Epithelial cell of esophagus (primary cell): ENCODE data around the gene PDCD2L.
"Not testable (repeated sequence)": the region's sequence is repeated elsewhere in the genome, so short reads cannot be mapped to it uniquely, and the experiment has no call there.

Experiments used
- DNase-seq: peaks from one replicate; pipeline ENCODE4 v3.0.0; 2010; ENCODE audit warnings: low read depth
- H3K4me3 ChIP-seq: 2 replicates; pipeline ENCODE4 v1.5.1; 2011; ENCODE audit warnings: mild to moderate bottlenecking, low read length, control low read depth
- CTCF ChIP-seq: IDR thresholded peaks from 2 replicates; pipeline ENCODE4 v1.5.1; 2011; ENCODE audit warnings: low read depth, mild to moderate bottlenecking, low read length, control low read depth, inconsistent platforms; ENCODE audit not compliant: insufficient read depth; ENCODE audit errors: missing control alignments

Gene PDCD2L

GRCh38 chr19:34365463-34366401 is 38.5 kb upstream of the PDCD2L start:
- H3K4me3 ChIP-seq = peak overlapping the region; percentile 87
- TF ChIP-seq CTCF = no peak
- DNase-seq = peak; percentile 35

- DNase-seq = peak; percentile 46
Measured at GRCh38 chr19:34366738-34367623, 37.2 kb upstream of the PDCD2L start.

GRCh38 chr19:34367624-34367957 is 36.6 kb upstream of the PDCD2L start:
- DNase-seq = no peak
- no peak overlapping the region for H3K4me3 ChIP-seq
- TF ChIP-seq CTCF = no peak

More at GRCh38 chr19:34366738-34367623, 37.2 kb upstream of the PDCD2L start:
- no peak for TF ChIP-seq CTCF
- peak overlapping the region; percentile 87 for H3K4me3 ChIP-seq

- no peak for DNase-seq
- TF ChIP-seq CTCF = no peak
- no peak overlapping the region for H3K4me3 ChIP-seq
Measured at GRCh38 chr19:34368338-34368737, 35.9 kb upstream of the PDCD2L start.

- DNase-seq, H3K4me3 ChIP-seq: not testable (repeated sequence)
Measured at GRCh38 chr19:34369166-34369565, 35.0 kb upstream of the PDCD2L start.

- DNase-seq = no peak
- no peak for TF ChIP-seq CTCF
- H3K4me3 ChIP-seq = no peak overlapping the region
Measured at GRCh38 chr19:34370117-34370516, 34.1 kb upstream of the PDCD2L start.

- TF ChIP-seq CTCF = no peak
- DNase-seq = no peak
- no peak overlapping the region for H3K4me3 ChIP-seq
Measured at GRCh38 chr19:34370983-34371382, 33.2 kb upstream of the PDCD2L start.
